MG63 (cell line): ENCODE results near the gene BCL11A. TPM values are rescaled to one million over a fixed set of nuclear protein-coding genes. Genes with fewer than 3 reads are reported as not detected.

Source experiments
- DNase-seq: peaks from one replicate; pipeline ENCODE4 v3.0.0-alpha.2; 2020
- H3K27me3 ChIP-seq: fragments of 250-450 bp; sonication (Bioruptor Pico); 2 replicates; pipeline ENCODE4 v1.5.1; 2020; ENCODE audit warnings: mild to moderate bottlenecking, moderate library complexity
- H3K36me3 ChIP-seq: fragments of 250-450 bp; sonication (Bioruptor Pico); 2 replicates; pipeline ENCODE4 v1.5.1; 2020; ENCODE audit warnings: mild to moderate bottlenecking, moderate library complexity
- H3K4me3 ChIP-seq: fragments of 250-450 bp; sonication (Bioruptor Pico); 2 replicates; pipeline ENCODE4 v1.5.1; 2020; ENCODE audit warnings: mild to moderate bottlenecking, moderate library complexity
- H3K9me3 ChIP-seq: fragments of 250-450 bp; sonication (Bioruptor Pico); 2 replicates; pipeline ENCODE4 v1.5.1; 2020; ENCODE audit warnings: mild to moderate bottlenecking, moderate library complexity
- total RNA-seq: library from RNA; depleted of rRNA; stranded (reverse); fragments of >200 nt; shearing (Covaris generic); gene quantifications from 2 replicates; pipeline ENCODE4 v1.2.3, GENCODE V29; 2014; ENCODE audit warnings: low replicate concordance; rRNA removed

BCL11A gene
- total RNA-seq, 1 experiment from 2014 or later: not detected

DNA sequence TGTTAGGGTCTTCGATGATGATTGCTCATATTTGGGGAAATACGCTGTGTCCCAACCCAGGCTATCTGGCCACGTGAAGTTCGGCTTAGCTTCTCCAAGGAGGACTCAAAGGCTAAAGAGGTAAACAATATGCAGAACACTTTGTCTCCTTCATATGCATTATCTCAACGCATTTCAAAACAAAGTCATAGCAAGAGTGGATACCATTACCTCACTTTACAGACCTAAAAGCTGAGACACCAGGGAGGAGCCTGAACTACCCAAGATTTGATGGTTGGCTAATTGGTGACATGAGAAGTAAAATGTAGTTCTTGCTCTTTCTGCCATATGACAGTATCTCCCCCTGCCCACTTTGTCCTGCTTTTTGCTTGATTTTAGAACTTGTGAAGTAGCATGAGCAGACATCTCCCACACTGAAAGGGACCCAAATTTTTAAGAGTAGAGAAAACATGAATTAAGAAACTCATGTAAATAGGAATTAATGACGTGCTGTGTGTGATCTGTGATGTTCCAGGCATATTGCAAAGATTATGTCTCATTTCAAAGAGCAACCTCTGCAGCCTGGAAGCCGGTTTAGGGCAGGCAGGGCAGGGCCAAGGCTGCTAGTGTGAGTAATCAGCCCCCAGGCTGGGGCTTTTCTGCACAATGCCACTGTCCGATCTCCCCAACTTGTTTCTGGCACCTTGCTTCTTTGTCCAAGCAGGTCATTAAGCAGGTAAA is 144.5 kb downstream of the BCL11A start:
- Histone ChIP-seq H3K9me3 (no peaks in the 10 kb centered on the region), H3K27me3 (no peaks in the 10 kb centered on the region), H3K4me3 (no peak overlapping the region), H3K36me3 (no peaks in the 10 kb centered on the region)
- no peak for DNase-seq

DNA sequence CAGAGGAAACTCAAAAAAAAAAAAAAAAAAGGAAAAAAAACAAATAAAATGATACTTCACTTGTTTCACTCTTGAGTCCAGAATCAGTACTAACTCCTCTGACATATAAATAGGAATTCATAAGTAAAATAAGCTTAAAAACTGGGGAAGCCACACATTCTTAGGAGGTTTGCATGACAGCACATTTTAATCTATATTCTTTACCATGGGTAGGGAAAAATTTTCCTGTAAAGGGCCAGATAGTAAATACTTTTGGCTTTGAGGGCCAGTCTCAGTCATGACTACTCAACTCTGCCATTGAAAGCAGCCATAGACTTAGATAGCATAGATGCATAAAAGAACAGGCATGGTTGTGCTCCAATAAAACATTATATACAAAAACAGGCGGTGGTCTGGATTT is 145.2 kb downstream of the BCL11A start:
- H3K36me3 ChIP-seq: no peaks in the 10 kb centered on the region
- H3K27me3 ChIP-seq: no peaks in the 10 kb centered on the region
- no peak overlapping the region for H3K4me3 ChIP-seq
- H3K9me3 ChIP-seq: no peaks in the 10 kb centered on the region
- DNase-seq: no peak

DNA sequence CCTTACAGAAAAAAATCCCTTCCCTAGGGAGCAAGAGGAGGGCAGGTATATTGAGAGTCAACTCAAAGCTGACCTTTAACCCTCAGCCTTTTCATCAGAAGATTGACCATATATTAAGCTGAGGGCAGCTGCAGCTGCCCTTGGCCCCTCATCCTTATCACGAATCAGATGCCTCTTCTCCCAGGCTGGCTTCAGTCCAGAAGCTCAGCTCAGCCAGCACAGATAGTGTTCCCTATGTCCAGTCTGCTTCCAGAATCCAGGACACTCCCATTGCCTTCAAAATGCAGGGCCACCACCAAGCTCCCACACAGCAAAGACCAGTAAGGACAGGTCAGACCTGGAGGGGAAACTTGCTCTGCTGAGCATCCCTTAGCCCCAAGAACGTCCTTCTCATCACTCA is 146.1 kb downstream of the BCL11A start:
- Histone ChIP-seq H3K9me3 (no peaks in the 10 kb centered on the region), H3K4me3 (no peak overlapping the region), H3K27me3 (no peaks in the 10 kb centered on the region), H3K36me3 (no peaks in the 10 kb centered on the region)
- DNase-seq: no peak

DNA sequence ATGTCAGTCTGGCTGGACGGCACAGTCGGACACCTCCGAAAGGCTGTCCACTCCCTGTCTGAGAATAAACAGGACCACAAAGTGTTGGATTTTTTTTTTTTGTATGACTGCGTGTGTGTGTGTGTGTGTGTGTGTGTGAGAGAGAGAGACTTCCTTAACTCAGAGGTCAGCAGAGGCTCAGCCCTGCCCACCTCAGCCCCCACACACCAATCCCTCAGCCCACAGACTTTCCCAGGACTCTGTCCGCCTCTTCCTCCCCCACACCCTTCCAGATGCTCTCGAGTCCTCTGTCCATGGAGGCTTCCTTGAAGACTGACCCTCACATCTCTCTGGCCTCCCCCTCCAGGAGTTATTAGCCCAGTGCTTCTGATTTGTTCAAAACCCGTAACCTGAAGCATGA is 147.3 kb downstream of the BCL11A start:
- H3K9me3 ChIP-seq: no peaks in the 10 kb centered on the region
- no peaks in the 10 kb centered on the region for H3K36me3 ChIP-seq
- H3K4me3 ChIP-seq: no peak overlapping the region
- DNase-seq: no peak
- H3K27me3 ChIP-seq: no peaks in the 10 kb centered on the region

DNA sequence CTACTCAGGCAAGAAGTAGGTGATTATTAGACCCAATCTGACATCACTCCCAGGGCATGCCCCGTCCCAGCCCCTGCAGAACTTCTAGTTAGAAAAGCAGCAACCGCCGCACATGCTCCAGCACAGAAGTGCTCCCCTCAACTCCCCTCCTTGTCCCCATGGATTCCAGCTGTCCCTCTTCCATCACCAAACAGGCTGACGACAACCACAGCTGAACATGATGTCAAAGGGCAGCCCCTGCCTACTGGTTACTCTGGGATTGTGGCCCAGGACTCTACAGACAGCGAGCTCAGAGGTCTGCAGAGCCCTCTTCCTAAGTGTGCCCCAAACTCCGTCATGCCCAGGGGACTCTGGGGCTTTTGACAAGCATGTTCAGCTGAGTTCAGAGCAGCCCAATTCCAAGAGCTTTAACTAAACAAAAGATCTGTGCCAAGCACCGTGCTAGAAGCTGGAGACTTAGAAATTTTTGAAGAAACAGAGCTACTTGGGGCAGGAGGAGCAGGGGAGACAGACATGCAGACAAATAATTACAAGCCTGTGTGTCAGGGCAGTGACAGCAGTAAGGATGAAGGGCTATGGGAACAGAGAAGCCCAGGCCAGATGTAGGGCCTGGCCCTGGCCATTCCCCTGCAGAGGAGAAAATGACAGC is 148.1 kb downstream of the BCL11A start:
- H3K27me3 ChIP-seq: no peaks in the 10 kb centered on the region
- DNase-seq: no peak
- no peak overlapping the region for H3K4me3 ChIP-seq
- H3K36me3 ChIP-seq: no peaks in the 10 kb centered on the region
- H3K9me3 ChIP-seq: no peaks in the 10 kb centered on the region

Other genes starting within 250 kb of the BCL11A start
- 4.2 and 6.5 TPM in 2 replicates for gene PAPOLG, start 202.6 kb upstream of the BCL11A start, total RNA-seq